ENCODE measurements around the gene DNAH2. TPM values are rescaled to one million over a fixed set of nuclear protein-coding genes. Genes with fewer than 3 reads are reported as not detected.

Gene DNAH2
- total RNA-seq, 1 experiment from 2014 or later: 0.26 TPM

- H3K36me3 Mint-ChIP-seq (ENCODE audit: insufficient read depth, unreplicated experiment): peaks cover 87% of the 10 kb centered on the region
- H3K4me1 Mint-ChIP-seq (ENCODE audit: low read depth, unreplicated experiment): peaks cover 20% of the 10 kb centered on the region
- no TSS peak for BruUV-seq (replicated peaks)
- TF ChIP-seq CTCF (IDR thresholded peaks at IDR 0.05; ENCODE audit: unreplicated experiment): no peak
- H3K27ac Mint-ChIP-seq (ENCODE audit: unreplicated experiment): peak overlapping the region; percentile 97
- peak overlapping the region; percentile 96 for H3K4me3 Mint-ChIP-seq (ENCODE audit: low read depth, unreplicated experiment)
- H3K9me3 Mint-ChIP-seq (ENCODE audit: low read depth, unreplicated experiment): no peaks in the 10 kb centered on the region
- DNase-seq: peak; percentile 90
- intact Hi-C loops (cut with micrococcal nuclease; ENCODE audit: unreplicated experiment): no loop called here
- no peaks in the 10 kb centered on the region for H3K27me3 Mint-ChIP-seq (ENCODE audit: unreplicated experiment)
- CTCF ChIA-PET: interaction anchor here (0.8 to 1.8 kb wide), 4 partner anchors 9 to 19 kb away, joined by 3 to 7 read pairs (median 4); partner anchors contain the start of gene NAA38
Observed at GRCh38 chr17:7844292-7845154, 127.0 kb downstream of the DNAH2 start.

DNA sequence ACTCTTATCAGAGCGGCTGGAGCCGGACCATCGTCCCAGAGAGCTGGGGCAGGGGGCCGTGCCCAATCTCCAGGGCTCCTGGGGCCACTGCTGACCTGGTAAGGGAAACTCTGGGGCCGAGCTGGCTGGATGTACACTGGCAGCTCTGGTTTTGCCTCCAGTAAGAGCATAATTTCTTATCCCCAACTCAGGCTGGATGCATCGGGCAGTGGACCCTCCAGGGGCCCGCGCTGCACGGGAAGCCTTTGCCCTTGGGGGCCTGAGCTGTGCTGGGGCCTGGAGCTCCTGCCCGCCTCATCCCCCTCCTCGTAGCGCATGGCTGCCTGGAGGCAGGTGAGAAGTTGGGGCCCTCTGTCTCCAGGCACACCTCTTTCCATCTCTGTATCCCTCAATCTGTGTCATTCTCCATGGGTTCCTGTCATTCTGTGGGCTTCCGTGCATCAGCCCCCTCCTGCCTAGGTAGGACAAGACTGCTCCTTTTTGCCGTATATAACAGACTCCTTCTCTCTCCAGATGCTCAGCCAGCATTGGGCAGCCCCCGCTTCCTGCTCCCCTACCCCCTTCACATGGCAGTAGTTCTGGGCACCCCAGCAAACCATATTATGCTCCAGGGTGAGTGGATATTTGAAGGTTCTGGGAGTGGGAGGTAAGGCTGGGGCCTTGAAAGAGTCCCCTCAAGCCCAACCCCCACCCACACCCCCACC, 128.0 kb downstream of the DNAH2 start:
- Mint-ChIP-seq H3K9me3 (ENCODE audit: low read depth, unreplicated experiment) (no peaks in the 10 kb centered on the region), H3K27ac (ENCODE audit: unreplicated experiment) (peak overlapping the region; percentile 97), H3K27me3 (ENCODE audit: unreplicated experiment) (no peaks in the 10 kb centered on the region), H3K36me3 (ENCODE audit: insufficient read depth, unreplicated experiment) (peaks cover 86% of the 10 kb centered on the region), H3K4me3 (ENCODE audit: low read depth, unreplicated experiment) (peak overlapping the region; percentile 96), H3K4me1 (ENCODE audit: low read depth, unreplicated experiment) (peaks cover 12% of the 10 kb centered on the region)
- DNase-seq: no peak
- BruUV-seq (replicated peaks): no TSS peak
- no peak for TF ChIP-seq CTCF (IDR thresholded peaks at IDR 0.05; ENCODE audit: unreplicated experiment)
- intact Hi-C loops (cut with micrococcal nuclease; ENCODE audit: unreplicated experiment): no loop called here
- CTCF ChIA-PET: interaction anchor here (0.8 to 1.1 kb wide), 3 partner anchors 11 to 20 kb away, joined by 3 to 5 read pairs (median 3); partner anchors contain the start of gene NAA38

DNA sequence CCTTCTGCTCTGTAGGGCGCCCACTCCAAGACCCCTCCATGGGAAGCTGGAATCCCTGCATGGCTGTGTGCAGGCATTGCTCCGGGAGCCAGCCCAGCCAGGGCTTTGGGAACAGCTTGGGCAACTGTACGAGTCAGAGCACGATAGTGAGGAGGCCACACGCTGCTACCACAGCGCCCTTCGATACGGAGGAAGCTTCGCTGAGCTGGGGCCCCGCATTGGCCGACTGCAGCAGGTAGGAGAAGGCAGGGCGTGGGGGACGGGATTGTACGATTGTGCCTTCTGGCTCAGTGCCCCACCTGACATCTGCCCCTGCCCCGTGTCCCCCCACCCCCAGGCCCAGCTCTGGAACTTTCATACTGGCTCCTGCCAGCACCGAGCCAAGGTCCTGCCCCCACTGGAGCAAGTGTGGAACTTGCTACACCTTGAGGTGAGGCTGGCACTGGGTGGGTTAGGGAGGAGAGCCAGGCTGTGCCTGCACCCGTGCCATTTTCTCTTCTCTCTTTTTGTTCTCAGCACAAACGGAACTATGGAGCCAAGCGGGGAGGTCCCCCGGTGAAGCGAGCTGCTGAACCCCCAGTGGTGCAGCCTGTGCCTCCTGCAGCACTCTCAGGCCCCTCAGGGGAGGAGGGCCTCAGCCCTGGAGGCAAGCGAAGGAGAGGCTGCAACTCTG, 128.7 kb downstream of the DNAH2 start:
- peak overlapping the region; percentile 76 for H3K27ac Mint-ChIP-seq (ENCODE audit: unreplicated experiment)
- CTCF ChIA-PET: no interaction called here

More for the DNA sequence above, 128.7 kb downstream of the DNAH2 start:
- BruUV-seq (replicated peaks): no TSS peak
- Mint-ChIP-seq H3K4me3 (ENCODE audit: low read depth, unreplicated experiment) (peak overlapping the region; percentile 96), H3K9me3 (ENCODE audit: low read depth, unreplicated experiment) (no peaks in the 10 kb centered on the region), H3K4me1 (ENCODE audit: low read depth, unreplicated experiment) (peaks cover 5% of the 10 kb centered on the region), H3K27me3 (ENCODE audit: unreplicated experiment) (no peaks in the 10 kb centered on the region), H3K36me3 (ENCODE audit: insufficient read depth, unreplicated experiment) (peaks cover 86% of the 10 kb centered on the region)
- TF ChIP-seq CTCF (IDR thresholded peaks at IDR 0.05; ENCODE audit: unreplicated experiment): no peak
- DNase-seq: no peak
- intact Hi-C loops (cut with micrococcal nuclease; ENCODE audit: unreplicated experiment): no loop called here
